ENCODE data around the gene PSMC2. TPM values are rescaled to one million over a fixed set of nuclear protein-coding genes. Genes with fewer than 3 reads are reported as not detected.
"Not testable (repeated sequence)": the region's sequence is repeated elsewhere in the genome, so short reads cannot be mapped to it uniquely, and the experiment has no call there.

PSMC2 gene
- total RNA-seq, 1 experiment from 2014 or later = 208 TPM

GRCh38 chr7:103389263-103389662 is 41.8 kb downstream of the PSMC2 start:
- Histone ChIP-seq H3K27me3 (peaks cover 4% of the 10 kb centered on the region), H3K27ac (no peak overlapping the region), H3K36me3 (no peaks in the 10 kb centered on the region), H3K4me1 (no peaks in the 10 kb centered on the region), H3K9me3 (replicated peaks) (no peaks in the 10 kb centered on the region), H3K4me3 (no peak overlapping the region)
- no peak for DNase-seq

- no peaks in the 10 kb centered on the region for H3K9me3 ChIP-seq (replicated peaks)
- DNase-seq = no peak
- H3K27me3 ChIP-seq = peaks cover 4% of the 10 kb centered on the region
- no peak overlapping the region for H3K4me3 ChIP-seq
- no peaks in the 10 kb centered on the region for H3K36me3 ChIP-seq
- no peaks in the 10 kb centered on the region for H3K4me1 ChIP-seq
- no peak overlapping the region for H3K27ac ChIP-seq
These were observed 43.7 kb downstream of the PSMC2 start for GRCh38 chr7:103391150-103391549.

GRCh38 chr7:103391976-103392375 is 44.5 kb downstream of the PSMC2 start:
- no peaks in the 10 kb centered on the region for H3K9me3 ChIP-seq (replicated peaks)
- no peaks in the 10 kb centered on the region for H3K36me3 ChIP-seq
- H3K4me3 ChIP-seq = no peak overlapping the region
- no peaks in the 10 kb centered on the region for H3K4me1 ChIP-seq
- DNase-seq = no peak
- peaks cover 4% of the 10 kb centered on the region for H3K27me3 ChIP-seq
- H3K27ac ChIP-seq = no peak overlapping the region

- no peaks in the 10 kb centered on the region for H3K36me3 ChIP-seq
- H3K4me1 ChIP-seq = no peaks in the 10 kb centered on the region
- no peak overlapping the region for H3K27ac ChIP-seq
- H3K27me3 ChIP-seq = peaks cover 4% of the 10 kb centered on the region; the same call in 1 of the 2 replicates
- no peak for DNase-seq
- no peaks in the 10 kb centered on the region for H3K9me3 ChIP-seq (replicated peaks)
- H3K4me3 ChIP-seq = no peak overlapping the region
These were observed 47.1 kb downstream of the PSMC2 start for GRCh38 chr7:103394566-103394965.

- Histone ChIP-seq H3K4me1 (no peaks in the 10 kb centered on the region), H3K36me3 (no peaks in the 10 kb centered on the region), H3K4me3 (no peak overlapping the region), H3K27ac (no peak overlapping the region), H3K9me3 (replicated peaks) (no peaks in the 10 kb centered on the region), H3K27me3 (no peaks in the 10 kb centered on the region)
- DNase-seq = no peak
These were observed 47.6 kb downstream of the PSMC2 start for GRCh38 chr7:103395071-103395470.

GRCh38 chr7:103396471-103396870 is 49.0 kb downstream of the PSMC2 start:
- Histone ChIP-seq H3K27ac (no peak overlapping the region), H3K9me3 (replicated peaks) (no peaks in the 10 kb centered on the region), H3K4me3 (no peak overlapping the region), H3K36me3 (no peaks in the 10 kb centered on the region), H3K27me3 (no peaks in the 10 kb centered on the region), H3K4me1 (no peaks in the 10 kb centered on the region)
- DNase-seq = no peak

- Histone ChIP-seq H3K9me3 (replicated peaks) (no peaks in the 10 kb centered on the region), H3K4me1 (no peaks in the 10 kb centered on the region), H3K27me3 (no peaks in the 10 kb centered on the region), H3K27ac (no peak overlapping the region), H3K36me3 (no peaks in the 10 kb centered on the region), H3K4me3 (no peak overlapping the region)
- no peak for DNase-seq
These were observed 51.2 kb downstream of the PSMC2 start for GRCh38 chr7:103398483-103399127.

- not testable (repeated sequence) for H3K9me3 ChIP-seq (replicated peaks); H3K27ac ChIP-seq; H3K4me3 ChIP-seq; H3K4me1 ChIP-seq; H3K27me3 ChIP-seq; DNase-seq; H3K36me3 ChIP-seq
These were observed 52.2 kb downstream of the PSMC2 start for GRCh38 chr7:103399687-103400086.

GRCh38 chr7:103405789-103406613 is 58.6 kb downstream of the PSMC2 start:
- peaks cover 32% of the 10 kb centered on the region for H3K27me3 ChIP-seq
- H3K27ac ChIP-seq; H3K9me3 ChIP-seq (replicated peaks): not testable (repeated sequence)

GRCh38 chr7:103412151-103412550 is 64.7 kb downstream of the PSMC2 start:
- Histone ChIP-seq H3K27ac (no peak overlapping the region), H3K9me3 (replicated peaks) (no peaks in the 10 kb centered on the region), H3K4me3 (no peak overlapping the region), H3K4me1 (no peaks in the 10 kb centered on the region), H3K36me3 (no peaks in the 10 kb centered on the region), H3K27me3 (peaks cover 23% of the 10 kb centered on the region)
- no peak for DNase-seq

More at GRCh38 chr7:103405789-103406613, 58.6 kb downstream of the PSMC2 start:
- DNase-seq, H3K4me3 ChIP-seq, H3K36me3 ChIP-seq, H3K4me1 ChIP-seq: not testable (repeated sequence)

- Histone ChIP-seq H3K36me3 (no peaks in the 10 kb centered on the region), H3K27ac (no peak overlapping the region), H3K9me3 (replicated peaks) (no peaks in the 10 kb centered on the region), H3K27me3 (peaks cover 18% of the 10 kb centered on the region), H3K4me1 (no peaks in the 10 kb centered on the region), H3K4me3 (no peak overlapping the region)
- no peak for DNase-seq
These were observed 66.0 kb downstream of the PSMC2 start for GRCh38 chr7:103413407-103413806.

GRCh38 chr7:103418241-103418640 is 70.8 kb downstream of the PSMC2 start:
- Histone ChIP-seq H3K9me3 (replicated peaks) (no peaks in the 10 kb centered on the region), H3K27me3 (no peaks in the 10 kb centered on the region), H3K36me3 (no peaks in the 10 kb centered on the region), H3K27ac (no peak overlapping the region), H3K4me3 (no peak overlapping the region), H3K4me1 (no peaks in the 10 kb centered on the region)
- DNase-seq = no peak

Other genes with a start within 250 kb of the PSMC2 start
- 5.3 and 12.5 TPM in 2 replicates for gene NAPEPLD, start 198.5 kb upstream of the PSMC2 start, total RNA-seq (2014; rRNA removed; shearing (Covaris generic))
- 96.1 and 110 TPM in 2 replicates for gene PMPCB, start 50.2 kb upstream of the PSMC2 start, total RNA-seq (2014; rRNA removed; shearing (Covaris generic))
- 48.7 and 55.1 TPM in 2 replicates for gene DNAJC2, start 2.9 kb upstream of the PSMC2 start, total RNA-seq (2014; rRNA removed; shearing (Covaris generic))
- not detected in 2 replicates for gene SLC26A5, start 98.6 kb downstream of the PSMC2 start, total RNA-seq (2014; rRNA removed; shearing (Covaris generic))